Endothelial cell (in vitro differentiated cells): ENCODE results near the gene MSANTD1. TPM values are rescaled to one million over a fixed set of nuclear protein-coding genes. Genes with fewer than 3 reads are reported as not detected.

ENCODE experiments used
- DNase-seq: peaks from one replicate; pipeline ENCODE4 v3.0.0; 2021; ENCODE audit warnings: low spot score
- H3K27ac Mint-ChIP-seq: one replicate; pipeline ENCODE4 v1.8.0; 2021; ENCODE audit warnings: mixed read lengths, inconsistent platforms; ENCODE audit not compliant: unreplicated experiment
- H3K27me3 Mint-ChIP-seq: one replicate; pipeline ENCODE4 v1.8.0; 2021; ENCODE audit warnings: mild to moderate bottlenecking, moderate library complexity, mixed read lengths, inconsistent platforms; ENCODE audit not compliant: unreplicated experiment
- H3K36me3 Mint-ChIP-seq: one replicate; pipeline ENCODE4 v1.8.0; 2021; ENCODE audit warnings: mild to moderate bottlenecking, low read depth, mixed read lengths, inconsistent platforms; ENCODE audit not compliant: unreplicated experiment
- H3K4me1 Mint-ChIP-seq: one replicate; pipeline ENCODE4 v1.8.0; 2021; ENCODE audit warnings: mild to moderate bottlenecking, mixed read lengths, inconsistent platforms; ENCODE audit not compliant: unreplicated experiment
- H3K4me3 Mint-ChIP-seq: one replicate; pipeline ENCODE4 v1.8.0; 2021; ENCODE audit warnings: mild to moderate bottlenecking, mixed read lengths, inconsistent platforms; ENCODE audit not compliant: unreplicated experiment
- H3K9me3 Mint-ChIP-seq: one replicate; pipeline ENCODE4 v1.8.0; 2021; ENCODE audit warnings: mixed read lengths, inconsistent platforms; ENCODE audit not compliant: unreplicated experiment
- total RNA-seq: library from RNA; stranded (reverse); fragmentation: NEBNext Ultra II Directional; extraction: Animal tissue kit (Norgen Biotek cat#: 25700); gene quantifications from one replicate; pipeline ENCODE4 v1.2.1, GENCODE V29; 2021; ENCODE audit not compliant: unreplicated experiment
- TF ChIP-seq, protein P1 (sequence below): fragments of 200-600 bp; sonication (generic); IDR thresholded peaks from one replicate; pipeline ENCODE4 v1.5.0; 2021; ENCODE audit warnings: antibody characterized with exemption; ENCODE audit not compliant: unreplicated experiment

The MSANTD1 gene
- total RNA-seq, 1 donor from 2014 or later: 0.97 TPM

DNA sequence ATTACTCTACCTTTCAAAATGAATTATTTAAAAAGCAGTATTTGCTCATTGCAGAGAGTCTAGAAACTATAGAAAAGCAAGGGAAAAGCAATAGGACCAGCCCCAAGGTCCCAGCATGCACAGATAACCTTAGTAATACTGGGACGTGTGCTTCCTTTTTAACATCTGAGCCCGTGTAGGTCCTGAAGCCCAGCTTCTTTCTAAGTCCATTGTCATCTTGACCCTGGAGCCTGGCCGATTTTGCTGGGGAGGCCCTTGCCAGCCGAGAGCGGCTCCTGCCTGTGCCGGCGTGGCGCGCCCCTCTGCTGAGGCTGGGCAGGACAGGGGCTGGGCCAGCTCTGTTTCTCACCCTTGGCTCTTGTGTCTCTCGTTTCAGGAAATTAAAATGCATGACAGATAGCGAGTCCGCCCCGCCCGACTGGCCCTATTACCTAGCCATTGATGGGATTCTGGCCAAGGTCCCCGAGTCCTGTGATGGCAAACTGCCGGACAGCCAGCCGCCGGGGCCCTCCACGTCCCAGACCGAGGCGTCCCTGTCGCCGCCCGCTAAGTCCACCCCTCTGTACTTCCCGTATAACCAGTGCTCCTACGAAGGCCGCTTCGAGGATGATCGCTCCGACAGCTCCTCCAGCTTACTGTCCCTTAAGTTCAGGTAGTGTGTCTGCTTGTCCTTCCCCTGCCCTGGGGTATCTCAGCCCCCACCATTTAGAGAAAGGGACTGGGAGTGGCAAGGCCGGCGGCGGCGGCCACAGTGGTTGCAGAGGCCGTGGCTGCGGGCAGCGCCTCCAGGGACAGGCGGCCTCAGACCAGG is 4.1 kb downstream of the MSANTD1 start:
- peaks cover 1% of the 10 kb centered on the region for H3K27me3 Mint-ChIP-seq
- H3K27ac Mint-ChIP-seq: no peak overlapping the region
- no peaks in the 10 kb centered on the region for H3K4me1 Mint-ChIP-seq
- no peak for DNase-seq
- H3K36me3 Mint-ChIP-seq: no peaks in the 10 kb centered on the region
- TF ChIP-seq, protein P1, sequence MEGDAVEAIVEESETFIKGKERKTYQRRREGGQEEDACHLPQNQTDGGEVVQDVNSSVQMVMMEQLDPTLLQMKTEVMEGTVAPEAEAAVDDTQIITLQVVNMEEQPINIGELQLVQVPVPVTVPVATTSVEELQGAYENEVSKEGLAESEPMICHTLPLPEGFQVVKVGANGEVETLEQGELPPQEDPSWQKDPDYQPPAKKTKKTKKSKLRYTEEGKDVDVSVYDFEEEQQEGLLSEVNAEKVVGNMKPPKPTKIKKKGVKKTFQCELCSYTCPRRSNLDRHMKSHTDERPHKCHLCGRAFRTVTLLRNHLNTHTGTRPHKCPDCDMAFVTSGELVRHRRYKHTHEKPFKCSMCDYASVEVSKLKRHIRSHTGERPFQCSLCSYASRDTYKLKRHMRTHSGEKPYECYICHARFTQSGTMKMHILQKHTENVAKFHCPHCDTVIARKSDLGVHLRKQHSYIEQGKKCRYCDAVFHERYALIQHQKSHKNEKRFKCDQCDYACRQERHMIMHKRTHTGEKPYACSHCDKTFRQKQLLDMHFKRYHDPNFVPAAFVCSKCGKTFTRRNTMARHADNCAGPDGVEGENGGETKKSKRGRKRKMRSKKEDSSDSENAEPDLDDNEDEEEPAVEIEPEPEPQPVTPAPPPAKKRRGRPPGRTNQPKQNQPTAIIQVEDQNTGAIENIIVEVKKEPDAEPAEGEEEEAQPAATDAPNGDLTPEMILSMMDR: no peak
- no peaks in the 10 kb centered on the region for H3K9me3 Mint-ChIP-seq
- no peak overlapping the region for H3K4me3 Mint-ChIP-seq

- Mint-ChIP-seq H3K27me3 (peaks cover 1% of the 10 kb centered on the region), H3K4me3 (no peak overlapping the region), H3K9me3 (no peaks in the 10 kb centered on the region), H3K4me1 (no peaks in the 10 kb centered on the region), H3K36me3 (no peaks in the 10 kb centered on the region), H3K27ac (no peak overlapping the region)
- TF ChIP-seq, protein P1: no peak
- no peak for DNase-seq
Measured at GRCh38 chr4:3253808-3254207, 4.8 kb downstream of the MSANTD1 start.

- no peak overlapping the region for H3K27ac Mint-ChIP-seq
- no peaks in the 10 kb centered on the region for H3K4me1 Mint-ChIP-seq
- H3K9me3 Mint-ChIP-seq: no peaks in the 10 kb centered on the region
- TF ChIP-seq, protein P1: no peak
- H3K27me3 Mint-ChIP-seq: no peaks in the 10 kb centered on the region
- H3K36me3 Mint-ChIP-seq: no peaks in the 10 kb centered on the region
- H3K4me3 Mint-ChIP-seq: no peak overlapping the region
- DNase-seq: no peak
Measured at GRCh38 chr4:3254302-3255131, 5.6 kb downstream of the MSANTD1 start.

- DNase-seq: no peak
- no peaks in the 10 kb centered on the region for H3K27me3 Mint-ChIP-seq
- H3K9me3 Mint-ChIP-seq: no peaks in the 10 kb centered on the region
- no peak overlapping the region for H3K4me3 Mint-ChIP-seq
- H3K4me1 Mint-ChIP-seq: no peaks in the 10 kb centered on the region
- TF ChIP-seq, protein P1: no peak
- no peaks in the 10 kb centered on the region for H3K36me3 Mint-ChIP-seq
- no peak overlapping the region for H3K27ac Mint-ChIP-seq
Measured at GRCh38 chr4:3255611-3256186, 6.7 kb downstream of the MSANTD1 start.
